Spleen (tissue), 11 donors: ENCODE measurements around the gene FBN3. TPM values are rescaled to one million over a fixed set of nuclear protein-coding genes. Genes with fewer than 3 reads are reported as not detected.

Source experiments
- DNase-seq: peaks from one replicate; pipeline ENCODE4 v3.0.0-alpha.2; 2020
- H3K27ac ChIP-seq, 8 donors: fragments of 200-600 bp; sonication (generic) in 7 of 8; 1 replicate in 4 of 8; 2 replicates in 4 of 8; pipeline versions ENCODE4 v1.5.0 to v1.8.0; 2016 to 2021; ENCODE audit warnings: inconsistent platforms in 4 of 8, mild to moderate bottlenecking in 4 of 8, moderate library complexity in 1 of 8
- H3K27me3 ChIP-seq, 7 donors: fragments of 200-600 bp; sonication (generic) in 6 of 7; replicated peaks in 1 of 7; 1 replicate in 4 of 7; 2 replicates in 3 of 7; pipeline versions ENCODE4 v1.5.0 to v1.8.0; 2016 to 2021; ENCODE audit warnings: inconsistent platforms in 3 of 7, mild to moderate bottlenecking in 1 of 7
- H3K36me3 ChIP-seq, 6 donors: fragments of 200-600 bp; sonication (generic) in 5 of 6; 1 replicate in 4 of 6; 2 replicates in 2 of 6; pipeline versions ENCODE4 v1.5.0 to v1.8.0; 2016 to 2021; ENCODE audit warnings: inconsistent platforms in 2 of 6
- H3K4me1 ChIP-seq, 6 donors: fragments of 200-600 bp; sonication (generic) in 5 of 6; 1 replicate in 3 of 6; 2 replicates in 3 of 6; pipeline versions ENCODE4 v1.5.0 to v1.8.0; 2016 to 2021; ENCODE audit warnings: inconsistent platforms in 3 of 6
- H3K4me3 ChIP-seq, 8 donors: fragments of 200-600 bp; sonication (generic) in 7 of 8; 1 replicate in 4 of 8; 2 replicates in 4 of 8; pipeline versions ENCODE4 v1.5.0 to v1.8.0; 2016 to 2021; ENCODE audit warnings: inconsistent platforms in 4 of 8, mild to moderate bottlenecking in 4 of 8, moderate library complexity in 2 of 8
- H3K9me3 ChIP-seq, 8 donors: fragments of 200-600 bp; sonication (generic) in 7 of 8; 1 replicate in 4 of 8; 2 replicates in 4 of 8; pipeline versions ENCODE4 v1.5.0 to v1.8.0; 2016 to 2021; ENCODE audit warnings: inconsistent platforms in 4 of 8
- POLR2A ChIP-seq, 3 donors: fragments of 450-650 bp; IDR thresholded peaks; one replicate each; pipeline ENCODE4 v1.5.1; 2017; ENCODE audit warnings: antibody characterized with exemption in 3 of 3, mild to moderate bottlenecking in 1 of 3
- POLR2AphosphoS5 ChIP-seq, 3 donors: sonication (generic); formaldehyde crosslinking; IDR thresholded peaks; one replicate each; pipeline ENCODE4 v1.5.1; 2017; ENCODE audit warnings: antibody characterized with exemption in 3 of 3
- WGBS, 5 donors: extraction: QIAGEN DNeasy Blood & Tissue Kit in 3 of 5; methylation state at CpG; one replicate each; pipeline versions ENCODE4 v1.1.5 to v1.1.7; 2013 to 2018; 5-methylcytosine and 5-hydroxymethylcytosine counted together
- intact Hi-C: fragments of 100-400 bp; cut with DNase I; formaldehyde crosslinking; loops from one replicate; pipeline ENCODE4 v1.15.0; 2023; ENCODE audit warnings: low total_unique reads
- polyA plus RNA-seq, 3 donors: library from polyadenylated mRNA; stranded (reverse); fragments of 200-250 nt; gene quantifications; one replicate each; pipeline ENCODE4 v1.2.1, GENCODE V29; 2013
- total RNA-seq, 7 donors: library from RNA; depleted of rRNA in 3 of 7; stranded (reverse); fragments of >200 nt in 3 of 7; fragmentation: NEBNext Ultra II Directional in 4 of 7; extraction: Animal tissue kit (Norgen Biotek cat#: 25700) in 4 of 7; gene quantifications; one replicate each; pipeline versions ENCODE4 v1.1.0 to v1.2.1, GENCODE V29; 2016 to 2021
- TF ChIP-seq, protein P1 (sequence below), 11 experiments: fragments of 200-600 bp in 7 of 11; fragments of 450-650 bp in 4 of 11; sonication (generic) in 4 of 11; IDR thresholded peaks in 8 of 11; conservative IDR thresholded peaks in 3 of 11; 1 replicate in 7 of 11; 2 replicates in 4 of 11; pipeline versions ENCODE4 v1.4.0 to v1.8.0; 2016 to 2021; ENCODE audit warnings: antibody characterized with exemption in 11 of 11, inconsistent platforms in 4 of 11, mild to moderate bottlenecking in 1 of 11
- donor health status: healthy with polysubstance abuse.
- donor health status: DM: no; HTN: no; CAD: no; lungs with moderate emphysema.
- donor health status: DM: no; HTN: no; CAD: no.
- donor health status: Bipolar disorder and iron deficiency.
- donor health status: healthy.
- donor health status: DM: no; HTN: no; CAD: no.
- donor health status: DM: yes; HTN: yes; CAD: no.

FBN3 gene
- total and polyA plus RNA-seq, 10 donors = 0.02 TPM; not detected in 9

DNA sequence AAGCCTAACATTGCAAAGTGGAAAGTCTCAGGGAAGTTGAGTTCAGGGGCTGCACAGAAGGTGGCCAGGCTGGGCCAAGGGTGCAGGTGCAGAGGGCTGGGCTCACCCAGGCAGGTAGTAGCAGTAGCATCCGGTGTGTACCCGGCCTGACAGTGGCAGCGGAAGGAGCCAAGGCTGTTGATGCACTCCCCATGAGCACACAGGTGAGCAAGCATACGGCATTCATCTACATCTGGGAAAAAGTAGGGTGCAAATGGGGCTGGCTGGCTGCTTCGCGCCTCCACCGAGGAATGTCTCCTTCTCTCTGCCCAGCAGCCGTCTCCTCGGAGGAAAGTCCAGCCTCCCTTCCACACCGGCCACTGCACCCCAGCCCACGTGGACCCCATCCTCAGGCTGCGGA is 66.3 kb downstream of the FBN3 start:
- no peak overlapping the region for H3K4me3 ChIP-seq
- H3K27me3 ChIP-seq = peaks cover 0 to 16% (median 0%) of the 10 kb centered on the region in 7 donors
- TF ChIP-seq POLR2AphosphoS5 (IDR thresholded peaks at IDR 0.05) = no peak
- TF ChIP-seq, protein P1, sequence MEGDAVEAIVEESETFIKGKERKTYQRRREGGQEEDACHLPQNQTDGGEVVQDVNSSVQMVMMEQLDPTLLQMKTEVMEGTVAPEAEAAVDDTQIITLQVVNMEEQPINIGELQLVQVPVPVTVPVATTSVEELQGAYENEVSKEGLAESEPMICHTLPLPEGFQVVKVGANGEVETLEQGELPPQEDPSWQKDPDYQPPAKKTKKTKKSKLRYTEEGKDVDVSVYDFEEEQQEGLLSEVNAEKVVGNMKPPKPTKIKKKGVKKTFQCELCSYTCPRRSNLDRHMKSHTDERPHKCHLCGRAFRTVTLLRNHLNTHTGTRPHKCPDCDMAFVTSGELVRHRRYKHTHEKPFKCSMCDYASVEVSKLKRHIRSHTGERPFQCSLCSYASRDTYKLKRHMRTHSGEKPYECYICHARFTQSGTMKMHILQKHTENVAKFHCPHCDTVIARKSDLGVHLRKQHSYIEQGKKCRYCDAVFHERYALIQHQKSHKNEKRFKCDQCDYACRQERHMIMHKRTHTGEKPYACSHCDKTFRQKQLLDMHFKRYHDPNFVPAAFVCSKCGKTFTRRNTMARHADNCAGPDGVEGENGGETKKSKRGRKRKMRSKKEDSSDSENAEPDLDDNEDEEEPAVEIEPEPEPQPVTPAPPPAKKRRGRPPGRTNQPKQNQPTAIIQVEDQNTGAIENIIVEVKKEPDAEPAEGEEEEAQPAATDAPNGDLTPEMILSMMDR (IDR thresholded peaks at IDR 0.05 in 8 of 11, conservative IDR thresholded peaks at IDR 0.05 in 3 of 11) = no peak
- no peak for TF ChIP-seq POLR2A (IDR thresholded peaks at IDR 0.05)
- no peak overlapping the region for H3K27ac ChIP-seq
- H3K9me3 ChIP-seq = no peaks in the 10 kb centered on the region
- no peaks in the 10 kb centered on the region for H3K4me1 ChIP-seq
- intact Hi-C loops = no loop called here
- WGBS, 5 donors = 81 to 95% (median 92%) methylated on average over 12 of the region's 12 CpGs
- DNase-seq = no peak
- no peaks in the 10 kb centered on the region for H3K36me3 ChIP-seq

DNA sequence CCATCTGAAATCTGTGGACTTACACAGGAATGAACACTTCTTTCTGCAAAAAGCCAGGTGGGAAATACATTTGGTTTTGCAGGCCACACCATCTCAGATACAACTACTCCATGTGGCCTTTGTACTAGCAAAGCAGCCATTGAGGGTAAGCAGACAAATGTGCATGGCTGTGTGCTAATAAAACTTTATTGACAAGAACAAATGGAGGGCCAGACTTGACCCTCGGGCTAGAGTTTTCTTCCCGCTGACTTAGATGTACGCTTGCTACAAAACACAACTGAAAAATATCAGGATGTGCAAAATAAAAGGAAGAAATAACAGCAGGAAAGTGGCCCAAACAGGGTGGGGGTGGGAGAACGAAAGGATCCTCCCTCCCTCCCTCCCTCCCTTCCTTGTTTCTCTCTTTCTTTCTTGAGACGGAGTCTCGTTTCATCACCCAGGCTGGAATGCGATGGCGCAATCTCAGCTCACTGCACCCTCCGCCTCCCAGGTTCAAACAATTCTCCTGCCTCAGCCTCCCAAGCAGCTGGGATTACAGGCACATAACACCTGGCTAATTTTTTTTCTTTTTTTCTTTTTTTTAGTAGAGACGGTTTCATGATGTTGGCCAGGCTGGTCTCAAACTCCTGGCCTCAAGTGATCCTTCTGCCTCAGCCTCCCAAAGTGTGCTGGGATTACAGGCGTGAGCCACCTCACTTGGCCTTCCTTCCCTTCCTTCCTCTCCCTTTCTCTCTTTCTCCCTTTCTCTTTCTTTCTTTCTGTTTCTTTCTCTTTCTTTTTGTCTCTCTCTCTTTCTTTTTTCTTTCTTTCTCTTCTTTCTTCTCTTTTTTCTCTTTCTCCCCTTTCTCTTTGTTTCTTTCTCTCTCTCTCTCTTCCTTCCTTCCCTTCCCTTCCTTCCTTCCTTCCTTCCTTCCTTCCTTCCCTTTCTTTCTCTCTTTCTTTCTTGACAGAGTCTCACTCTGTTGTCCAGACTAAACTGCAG is 67.5 kb downstream of the FBN3 start:
- DNase-seq = no peak
- 69 to 87% (median 81%) methylated on average over 11 of the region's 11 CpGs for WGBS, 5 donors
- no peak for TF ChIP-seq POLR2AphosphoS5 (IDR thresholded peaks at IDR 0.05)
- TF ChIP-seq, protein P1 (IDR thresholded peaks at IDR 0.05 in 8 of 11, conservative IDR thresholded peaks at IDR 0.05 in 3 of 11) = no peak
- no peak for TF ChIP-seq POLR2A (IDR thresholded peaks at IDR 0.05)
- Histone ChIP-seq H3K36me3 (no peaks in the 10 kb centered on the region), H3K4me1 (no peaks in the 10 kb centered on the region), H3K27me3 (peaks cover 0 to 9% (median 0%) of the 10 kb centered on the region in 7 donors), H3K27ac (no peak overlapping the region), H3K9me3 (no peaks in the 10 kb centered on the region), H3K4me3 (no peak overlapping the region)
- intact Hi-C loops = no loop called here

DNA sequence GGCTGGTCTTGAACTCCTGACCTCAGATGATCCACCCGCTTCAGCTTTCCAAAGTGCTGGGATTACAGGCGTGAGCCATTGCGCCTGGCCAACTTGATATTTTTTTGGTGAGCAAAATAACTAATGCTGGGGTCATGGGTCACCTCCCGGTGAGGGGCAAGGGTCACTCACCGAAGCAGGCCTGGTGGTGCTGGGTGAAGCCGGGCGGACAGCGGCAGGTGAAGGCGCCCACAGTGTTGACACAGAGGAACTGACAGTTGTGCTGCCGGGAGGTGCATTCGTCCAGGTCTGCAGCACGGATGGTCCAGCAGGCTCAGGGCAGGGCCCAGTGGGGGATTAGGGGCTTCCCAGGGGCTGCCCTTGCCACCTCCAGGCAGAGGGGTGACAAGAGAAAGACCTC is 68.6 kb downstream of the FBN3 start:
- no peak for DNase-seq
- 84 to 95% (median 93%) methylated on average over 12 of the region's 12 CpGs for WGBS, 5 donors
- intact Hi-C loops = no loop called here
- no peak for TF ChIP-seq POLR2A (IDR thresholded peaks at IDR 0.05)
- TF ChIP-seq POLR2AphosphoS5 (IDR thresholded peaks at IDR 0.05) = no peak
- TF ChIP-seq, protein P1 (IDR thresholded peaks at IDR 0.05 in 8 of 11, conservative IDR thresholded peaks at IDR 0.05 in 3 of 11) = no peak
- H3K27ac ChIP-seq = no peak overlapping the region
- H3K4me3 ChIP-seq = no peak overlapping the region
- no peaks in the 10 kb centered on the region for H3K36me3 ChIP-seq
- H3K4me1 ChIP-seq = no peaks in the 10 kb centered on the region
- peaks cover 0 to 9% (median 0%) of the 10 kb centered on the region in 7 donors for H3K27me3 ChIP-seq
- no peaks in the 10 kb centered on the region for H3K9me3 ChIP-seq

DNA sequence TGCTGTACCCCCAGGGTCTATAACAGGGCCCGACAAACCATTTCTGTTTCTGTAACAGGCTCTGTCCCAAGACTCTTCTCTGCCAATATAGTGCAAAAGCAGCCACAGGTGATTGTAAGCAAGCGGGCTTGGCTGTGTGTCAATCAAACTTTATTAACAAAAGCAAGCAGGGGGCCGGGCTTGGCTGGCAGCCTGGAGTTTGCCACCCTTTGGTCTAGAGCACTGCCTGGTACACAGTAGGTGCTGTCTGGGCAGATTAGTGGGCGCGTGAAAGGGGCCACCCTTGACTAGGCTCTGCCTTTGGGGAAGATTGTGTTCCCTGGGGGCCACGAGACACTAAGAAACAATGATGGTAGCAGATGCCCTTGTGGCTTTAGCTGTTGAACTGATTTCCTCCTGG is 69.4 kb downstream of the FBN3 start:
- Histone ChIP-seq H3K27me3 (peaks cover 0 to 3% (median 0%) of the 10 kb centered on the region in 7 donors), H3K27ac (no peak overlapping the region), H3K4me1 (no peaks in the 10 kb centered on the region), H3K4me3 (no peak overlapping the region), H3K36me3 (no peaks in the 10 kb centered on the region), H3K9me3 (no peaks in the 10 kb centered on the region)
- TF ChIP-seq POLR2AphosphoS5 (IDR thresholded peaks at IDR 0.05) (no peak), POLR2A (IDR thresholded peaks at IDR 0.05) (no peak)
- TF ChIP-seq, protein P1 (IDR thresholded peaks at IDR 0.05 in 8 of 11, conservative IDR thresholded peaks at IDR 0.05 in 3 of 11) = no peak
- intact Hi-C loops = no loop called here
- DNase-seq = no peak
- WGBS, 5 donors = 85 to 96% (median 94%) methylated on average over 6 of the region's 6 CpGs
